ENCODE results near the gene HLA-DOB.

GRCh38 chr6:32845384-32845884 is 28.6 kb upstream of the HLA-DOB start:
- TF ChIP-seq CTCF (IDR thresholded peaks at IDR 0.05; ENCODE audit: low read length) (no peak), EZH2 (IDR thresholded peaks at IDR 0.05; ENCODE audit: borderline replicate concordance, low read length) (no peak)
